ENCODE data around the gene TBKBP1. TPM values are rescaled to one million over a fixed set of nuclear protein-coding genes. Genes with fewer than 3 reads are reported as not detected.

Gene TBKBP1
- total RNA-seq, 1 experiment from 2014 or later: 3.3 TPM

DNA sequence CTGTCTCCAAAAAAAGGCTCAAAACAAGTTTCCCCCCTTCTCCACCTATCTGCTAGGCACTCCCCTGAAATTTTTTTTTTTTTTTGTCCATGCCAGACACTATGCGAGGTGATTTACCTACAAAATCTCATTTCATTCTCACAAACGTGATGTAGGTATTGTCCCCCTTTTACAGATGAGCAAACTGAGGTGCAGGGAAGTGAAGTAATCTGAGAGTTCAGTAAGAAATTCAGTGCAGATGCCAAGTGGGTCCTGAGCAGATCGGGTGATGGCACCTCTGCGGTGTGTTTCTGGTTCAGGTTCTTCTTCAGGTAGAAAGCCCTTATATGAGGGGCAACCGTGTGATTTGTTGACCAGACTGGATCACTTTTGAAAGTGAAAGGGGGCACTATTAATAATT is 9.7 kb downstream of the TBKBP1 start:
- H3K4me3 ChIP-seq: no peak overlapping the region
- H3F3A ChIP-seq (ENCODE audit: insufficient read depth, low read depth): no peaks in the 10 kb centered on the region
- H3K4me2 ChIP-seq: no peak overlapping the region
- no peaks in the 10 kb centered on the region for H3K4me1 ChIP-seq (replicated peaks; ENCODE audit: insufficient read depth)
- H4K20me1 ChIP-seq (ENCODE audit: insufficient read depth): no peaks in the 10 kb centered on the region; the same call in 1 of the 2 replicates
- CTCF ChIA-PET: no interaction called here
- POLR2A ChIA-PET (ENCODE audit: unreplicated experiment): no interaction called here
- H3K9me3 ChIP-seq (ENCODE audit: insufficient read depth, low read depth): no peaks in the 10 kb centered on the region
- no peak for DNase-seq
- no peaks in the 10 kb centered on the region for H3K27me3 ChIP-seq (ENCODE audit: insufficient read depth, low read depth)
- H2AFZ ChIP-seq: no peak overlapping the region
- H3K36me3 ChIP-seq (ENCODE audit: low read depth): no peaks in the 10 kb centered on the region
- intact Hi-C loops (cut with micrococcal nuclease; ENCODE audit: unreplicated experiment): no loop called here
- H3K79me2 ChIP-seq (ENCODE audit: low read depth): no peaks in the 10 kb centered on the region
- TF ChIP-seq, protein P1, sequence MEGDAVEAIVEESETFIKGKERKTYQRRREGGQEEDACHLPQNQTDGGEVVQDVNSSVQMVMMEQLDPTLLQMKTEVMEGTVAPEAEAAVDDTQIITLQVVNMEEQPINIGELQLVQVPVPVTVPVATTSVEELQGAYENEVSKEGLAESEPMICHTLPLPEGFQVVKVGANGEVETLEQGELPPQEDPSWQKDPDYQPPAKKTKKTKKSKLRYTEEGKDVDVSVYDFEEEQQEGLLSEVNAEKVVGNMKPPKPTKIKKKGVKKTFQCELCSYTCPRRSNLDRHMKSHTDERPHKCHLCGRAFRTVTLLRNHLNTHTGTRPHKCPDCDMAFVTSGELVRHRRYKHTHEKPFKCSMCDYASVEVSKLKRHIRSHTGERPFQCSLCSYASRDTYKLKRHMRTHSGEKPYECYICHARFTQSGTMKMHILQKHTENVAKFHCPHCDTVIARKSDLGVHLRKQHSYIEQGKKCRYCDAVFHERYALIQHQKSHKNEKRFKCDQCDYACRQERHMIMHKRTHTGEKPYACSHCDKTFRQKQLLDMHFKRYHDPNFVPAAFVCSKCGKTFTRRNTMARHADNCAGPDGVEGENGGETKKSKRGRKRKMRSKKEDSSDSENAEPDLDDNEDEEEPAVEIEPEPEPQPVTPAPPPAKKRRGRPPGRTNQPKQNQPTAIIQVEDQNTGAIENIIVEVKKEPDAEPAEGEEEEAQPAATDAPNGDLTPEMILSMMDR (conservative IDR thresholded peaks at IDR 0.05): no peak
- TF ChIP-seq EZH2 (IDR thresholded peaks at IDR 0.05; ENCODE audit: low read depth): no peak
- no peaks in the 10 kb centered on the region for H3K9me2 ChIP-seq (ENCODE audit: insufficient read depth)
- H3K27ac ChIP-seq: no peak overlapping the region
- BruUV-seq (replicated peaks): no TSS peak

DNA sequence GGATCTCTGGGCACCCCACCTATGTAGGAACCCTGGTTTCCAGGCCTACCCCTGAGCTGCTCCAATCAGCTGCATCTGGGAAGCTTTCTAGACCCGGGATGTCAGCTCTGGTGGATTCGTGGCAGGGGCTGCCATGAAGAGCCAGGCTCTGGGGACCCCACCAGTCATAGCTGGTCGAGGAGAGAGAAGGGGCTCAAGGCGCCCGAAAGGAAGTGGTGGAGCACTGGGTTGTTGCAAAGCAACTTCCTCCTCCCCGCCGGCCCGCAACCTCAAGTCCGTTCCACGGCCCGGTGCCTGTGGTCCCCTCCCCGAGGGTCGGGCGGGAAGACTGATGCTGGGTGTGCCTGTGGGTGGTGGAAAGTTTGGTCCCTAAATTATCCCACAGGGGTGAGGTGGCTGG is 10.2 kb downstream of the TBKBP1 start:
- Histone ChIP-seq H3K27ac (no peak overlapping the region), H3K36me3 (ENCODE audit: low read depth) (no peaks in the 10 kb centered on the region), H3K27me3 (ENCODE audit: insufficient read depth, low read depth) (no peaks in the 10 kb centered on the region), H3K9me2 (ENCODE audit: insufficient read depth) (no peaks in the 10 kb centered on the region), H3K4me3 (no peak overlapping the region), H3K4me1 (replicated peaks; ENCODE audit: insufficient read depth) (no peaks in the 10 kb centered on the region), H3K79me2 (ENCODE audit: low read depth) (no peaks in the 10 kb centered on the region), H3F3A (ENCODE audit: insufficient read depth, low read depth) (no peaks in the 10 kb centered on the region), H4K20me1 (ENCODE audit: insufficient read depth) (no peaks in the 10 kb centered on the region; the same call in 1 of the 2 replicates), H3K9me3 (ENCODE audit: insufficient read depth, low read depth) (no peaks in the 10 kb centered on the region), H3K4me2 (no peak overlapping the region), H2AFZ (no peak overlapping the region)
- no peak for DNase-seq
- CTCF ChIA-PET: interaction anchor here (0.5 kb wide), 1 partner anchor 208 kb away, joined by 3 read pairs; no protein-coding TSS in a partner anchor
- no TSS peak for BruUV-seq (replicated peaks)
- POLR2A ChIA-PET (ENCODE audit: unreplicated experiment): no interaction called here
- intact Hi-C loops (cut with micrococcal nuclease; ENCODE audit: unreplicated experiment): no loop called here
- no peak for TF ChIP-seq EZH2 (IDR thresholded peaks at IDR 0.05; ENCODE audit: low read depth)
- TF ChIP-seq, protein P1 (conservative IDR thresholded peaks at IDR 0.05): no peak

DNA sequence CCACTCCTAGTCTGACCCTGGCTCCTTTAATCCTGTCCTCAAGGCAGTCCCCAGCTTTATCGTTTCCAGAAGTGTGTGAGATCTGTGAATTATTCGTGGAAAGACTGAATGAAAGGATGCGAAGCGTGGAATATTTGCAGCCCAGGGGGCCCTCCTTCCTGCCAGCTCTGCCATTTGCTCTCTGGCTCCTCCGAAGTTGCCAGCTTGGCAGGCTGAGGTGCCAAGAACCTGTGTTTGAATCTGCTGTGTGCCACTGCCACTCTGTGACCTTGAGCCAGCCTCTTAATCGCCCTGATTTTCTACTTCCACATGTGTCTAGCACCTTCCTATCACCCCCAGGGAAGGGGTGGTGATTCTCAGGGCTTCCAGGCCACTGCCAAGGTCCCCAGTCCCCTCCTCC is 10.8 kb downstream of the TBKBP1 start:
- intact Hi-C loops (cut with micrococcal nuclease; ENCODE audit: unreplicated experiment): no loop called here
- H3K9me2 ChIP-seq (ENCODE audit: insufficient read depth): no peaks in the 10 kb centered on the region
- no peaks in the 10 kb centered on the region for H3K4me1 ChIP-seq (replicated peaks; ENCODE audit: insufficient read depth)
- H3K9me3 ChIP-seq (ENCODE audit: insufficient read depth, low read depth): no peaks in the 10 kb centered on the region
- TF ChIP-seq EZH2 (IDR thresholded peaks at IDR 0.05; ENCODE audit: low read depth): no peak
- TF ChIP-seq, protein P1 (conservative IDR thresholded peaks at IDR 0.05): no peak
- no peaks in the 10 kb centered on the region; the same call in 1 of the 2 replicates for H4K20me1 ChIP-seq (ENCODE audit: insufficient read depth)
- DNase-seq: no peak
- H3F3A ChIP-seq (ENCODE audit: insufficient read depth, low read depth): no peaks in the 10 kb centered on the region
- BruUV-seq (replicated peaks): no TSS peak
- H3K27ac ChIP-seq: no peak overlapping the region
- no peak overlapping the region for H2AFZ ChIP-seq
- no peaks in the 10 kb centered on the region for H3K27me3 ChIP-seq (ENCODE audit: insufficient read depth, low read depth)
- no peaks in the 10 kb centered on the region for H3K36me3 ChIP-seq (ENCODE audit: low read depth)
- ChIA-PET CTCF (no interaction called here), POLR2A (ENCODE audit: unreplicated experiment) (no interaction called here)
- no peak overlapping the region for H3K4me3 ChIP-seq
- no peak overlapping the region for H3K4me2 ChIP-seq
- no peaks in the 10 kb centered on the region for H3K79me2 ChIP-seq (ENCODE audit: low read depth)

Measured in PC-9 (cell line).